Mesendoderm (in vitro differentiated cells): ENCODE results near the gene APP.

Source experiments
- DNase-seq: peaks from one replicate; pipeline ENCODE4 v3.0.0; 2013
- H2AK5ac ChIP-seq: 2 replicates; pipeline ENCODE4 v1.6.1; 2013; ENCODE audit warnings: low read length, inconsistent platforms
- H2BK120ac ChIP-seq: 2 replicates; pipeline ENCODE4 v1.6.1; 2013; ENCODE audit warnings: low read depth, mild to moderate bottlenecking, low read length, moderate library complexity, mixed read lengths
- H2BK15ac ChIP-seq: replicated peaks from 2 replicates; pipeline ENCODE4 v1.6.1; 2013; ENCODE audit warnings: low read depth, mild to moderate bottlenecking, moderate library complexity
- H2BK5ac ChIP-seq: 2 replicates; pipeline ENCODE4 v1.6.1; 2013; ENCODE audit warnings: low read length, inconsistent platforms
- H3K18ac ChIP-seq: 2 replicates; pipeline ENCODE4 v1.6.1; 2013; ENCODE audit warnings: mild to moderate bottlenecking, low read length, mixed read lengths
- H3K23ac ChIP-seq: one replicate; pipeline ENCODE4 v1.6.1; 2013; ENCODE audit warnings: low read length
- H3K27ac ChIP-seq: 2 replicates; pipeline ENCODE4 v1.5.1; 2013; ENCODE audit warnings: low read depth, mild to moderate bottlenecking, inconsistent platforms, low read length, moderate library complexity
- H3K27me3 ChIP-seq: 2 replicates; pipeline ENCODE4 v1.6.1; 2013; ENCODE audit warnings: low read length, control low read depth, mild to moderate bottlenecking, inconsistent platforms; ENCODE audit not compliant: insufficient read depth, poor library complexity
- H3K36me3 ChIP-seq: 2 replicates; pipeline ENCODE4 v1.6.1; 2013; ENCODE audit warnings: low read length, inconsistent platforms; ENCODE audit not compliant: control insufficient read depth, insufficient read depth
- H3K4ac ChIP-seq: one replicate; pipeline ENCODE4 v1.6.1; 2013; ENCODE audit warnings: low read depth, mild to moderate bottlenecking, low read length, moderate library complexity
- H3K4me1 ChIP-seq: 2 replicates; pipeline ENCODE4 v1.6.1; 2013; ENCODE audit warnings: low read depth, low read length, inconsistent platforms; ENCODE audit not compliant: control insufficient read depth
- H3K4me2 ChIP-seq: 2 replicates; pipeline ENCODE4 v1.6.1; 2013; ENCODE audit warnings: low read length
- H3K4me3 ChIP-seq: 2 replicates; pipeline ENCODE4 v1.5.1; 2013; ENCODE audit warnings: mild to moderate bottlenecking, low read length
- H3K56ac ChIP-seq: one replicate; pipeline ENCODE4 v1.6.1; 2013; ENCODE audit warnings: low read length
- H3K79me1 ChIP-seq: 2 replicates; pipeline ENCODE4 v1.6.1; 2013; ENCODE audit warnings: low read length, inconsistent platforms
- H3K79me2 ChIP-seq: 2 replicates; pipeline ENCODE4 v1.6.1; 2013; ENCODE audit warnings: mild to moderate bottlenecking, low read length; ENCODE audit not compliant: control insufficient read depth, insufficient read depth
- H3K9ac ChIP-seq: 2 replicates; pipeline ENCODE4 v1.6.1; 2013; ENCODE audit warnings: low read length, inconsistent platforms
- H4K5ac ChIP-seq: one replicate; pipeline ENCODE4 v1.6.1; 2013; ENCODE audit warnings: low read length
- H4K8ac ChIP-seq: one replicate; pipeline ENCODE4 v1.6.1; 2013; ENCODE audit warnings: low read depth, mild to moderate bottlenecking, control low read depth, low read length, moderate library complexity
- WGBS: extraction: QIAGEN DNeasy Blood & Tissue Kit; methylation state at CpG from one replicate; pipeline ENCODE4 v1.1.7; 2013; ENCODE audit warnings: low lambda C conversion rate, missing lambda C conversion rate; ENCODE audit not compliant: insufficient coverage; ENCODE audit errors: extremely low coverage; 5-methylcytosine and 5-hydroxymethylcytosine counted together

The APP gene

GRCh38 chr21:26072666-26073615 is 97.6 kb downstream of the APP start:
- DNase-seq = no peak
- H3K36me3 ChIP-seq = no peaks in the 10 kb centered on the region
- H3K4me3 ChIP-seq = no peak overlapping the region
- no peak overlapping the region for H3K18ac ChIP-seq
- H3K4me2 ChIP-seq = no peak overlapping the region
- H3K56ac ChIP-seq = no peak overlapping the region
- no peak overlapping the region for H2BK5ac ChIP-seq
- H3K27me3 ChIP-seq = no peaks in the 10 kb centered on the region
- peaks cover 64% of the 10 kb centered on the region for H3K79me2 ChIP-seq
- no peak overlapping the region for H2BK15ac ChIP-seq
- no peak overlapping the region for H4K5ac ChIP-seq
- H3K4me1 ChIP-seq = peaks cover 20% of the 10 kb centered on the region
- no peak overlapping the region for H3K9ac ChIP-seq
- no peak overlapping the region for H4K8ac ChIP-seq
- peaks cover 4% of the 10 kb centered on the region for H3K79me1 ChIP-seq
- H3K23ac ChIP-seq = no peak overlapping the region
- H2BK120ac ChIP-seq = no peak overlapping the region
- no peak overlapping the region for H2AK5ac ChIP-seq
- WGBS = no CpG with 5 or more reads among the region's 9 CpGs
- H3K4ac ChIP-seq = peak overlapping the region; percentile 2
- no peak overlapping the region for H3K27ac ChIP-seq

- Histone ChIP-seq H3K9ac (no peak overlapping the region), H3K27ac (no peak overlapping the region)
- no CpG with 5 or more reads among the region's 8 CpGs for WGBS
Measured at GRCh38 chr21:26070822-26071425, 99.6 kb downstream of the APP start.

GRCh38 chr21:26070121-26070520 is 100.4 kb downstream of the APP start:
- peaks cover 62% of the 10 kb centered on the region for H3K79me2 ChIP-seq
- H4K5ac ChIP-seq = no peak overlapping the region
- no peak overlapping the region for H2BK15ac ChIP-seq
- no peaks in the 10 kb centered on the region for H3K27me3 ChIP-seq
- H3K4me1 ChIP-seq = peaks cover 22% of the 10 kb centered on the region
- H4K8ac ChIP-seq = no peak overlapping the region
- H3K27ac ChIP-seq = no peak overlapping the region
- H3K23ac ChIP-seq = no peak overlapping the region
- H3K36me3 ChIP-seq = no peaks in the 10 kb centered on the region
- no peak overlapping the region for H3K56ac ChIP-seq
- no peak for DNase-seq
- H3K4me3 ChIP-seq = no peak overlapping the region
- no peak overlapping the region for H2BK120ac ChIP-seq
- H3K18ac ChIP-seq = no peak overlapping the region
- H3K9ac ChIP-seq = no peak overlapping the region
- WGBS = no CpG with 5 or more reads among the region's 2 CpGs
- H3K79me1 ChIP-seq = peaks cover 3% of the 10 kb centered on the region
- H2AK5ac ChIP-seq = no peak overlapping the region
- H2BK5ac ChIP-seq = no peak overlapping the region
- no peak overlapping the region for H3K4ac ChIP-seq
- no peak overlapping the region for H3K4me2 ChIP-seq

More at GRCh38 chr21:26070822-26071425, 99.6 kb downstream of the APP start:
- no peak overlapping the region for H2BK120ac ChIP-seq
- DNase-seq = peak; percentile 76
- H3K36me3 ChIP-seq = no peaks in the 10 kb centered on the region
- no peak overlapping the region for H2AK5ac ChIP-seq
- H3K79me2 ChIP-seq = peaks cover 60% of the 10 kb centered on the region
- H3K27me3 ChIP-seq = no peaks in the 10 kb centered on the region
- no peak overlapping the region for H3K4me2 ChIP-seq
- H3K79me1 ChIP-seq = peaks cover 3% of the 10 kb centered on the region
- H3K4me3 ChIP-seq = no peak overlapping the region
- H3K4me1 ChIP-seq = peaks cover 22% of the 10 kb centered on the region
- no peak overlapping the region for H2BK5ac ChIP-seq
- no peak overlapping the region for H4K5ac ChIP-seq
- no peak overlapping the region for H3K56ac ChIP-seq
- H4K8ac ChIP-seq = no peak overlapping the region
- H3K23ac ChIP-seq = no peak overlapping the region
- H2BK15ac ChIP-seq = no peak overlapping the region
- H3K4ac ChIP-seq = no peak overlapping the region
- no peak overlapping the region for H3K18ac ChIP-seq

- Histone ChIP-seq H3K4me2 (no peak overlapping the region), H3K56ac (no peak overlapping the region), H4K8ac (no peak overlapping the region), H3K79me1 (peaks cover 3% of the 10 kb centered on the region), H4K5ac (no peak overlapping the region), H2AK5ac (no peak overlapping the region), H2BK5ac (no peak overlapping the region), H2BK15ac (no peak overlapping the region), H2BK120ac (no peak overlapping the region), H3K36me3 (no peaks in the 10 kb centered on the region), H3K79me2 (peaks cover 68% of the 10 kb centered on the region), H3K27me3 (no peaks in the 10 kb centered on the region), H3K27ac (no peak overlapping the region), H3K4me3 (no peak overlapping the region), H3K4ac (no peak overlapping the region), H3K18ac (peak overlapping the region; percentile 41), H3K23ac (no peak overlapping the region), H3K9ac (no peak overlapping the region), H3K4me1 (peaks cover 22% of the 10 kb centered on the region)
- no peak for DNase-seq
- WGBS = no CpG with 5 or more reads among the region's 4 CpGs
Measured at GRCh38 chr21:26068776-26069175, 101.8 kb downstream of the APP start.

GRCh38 chr21:26067836-26068594 is 102.6 kb downstream of the APP start:
- Histone ChIP-seq H3K4me3 (no peak overlapping the region), H3K4me2 (no peak overlapping the region), H3K18ac (peak overlapping the region; percentile 47), H2BK5ac (no peak overlapping the region), H3K36me3 (no peaks in the 10 kb centered on the region), H2BK120ac (no peak overlapping the region), H3K4me1 (peaks cover 22% of the 10 kb centered on the region), H2AK5ac (no peak overlapping the region), H3K4ac (no peak overlapping the region), H4K5ac (no peak overlapping the region), H3K9ac (no peak overlapping the region), H3K23ac (no peak overlapping the region), H3K27me3 (no peaks in the 10 kb centered on the region), H2BK15ac (no peak overlapping the region), H3K27ac (no peak overlapping the region), H3K79me1 (peaks cover 3% of the 10 kb centered on the region), H3K56ac (peak overlapping the region; percentile 20), H4K8ac (no peak overlapping the region), H3K79me2 (peaks cover 68% of the 10 kb centered on the region)
- WGBS = no CpG with 5 or more reads among the region's 12 CpGs
- peak; percentile 45 for DNase-seq
